SK-N-DZ (cell line): ENCODE results near the gene TMEM18.

Experiments
- DNase-seq: peaks from one replicate; pipeline ENCODE4 v3.0.0-alpha.2; 2015; ENCODE audit warnings: low spot score

TMEM18 gene

GRCh38 chr2:620471-621302 is 56.5 kb downstream of the TMEM18 start:
- DNase-seq, result no peak

GRCh38 chr2:620004-620403 is 57.2 kb downstream of the TMEM18 start:
- DNase-seq, result no peak

GRCh38 chr2:618422-618990 is 58.7 kb downstream of the TMEM18 start:
- no peak for DNase-seq

- DNase-seq, result no peak
These were observed 59.2 kb downstream of the TMEM18 start for GRCh38 chr2:618005-618404.
